Measurements from ENCODE around the gene PCDH9. TPM values are rescaled to one million over a fixed set of nuclear protein-coding genes. Genes with fewer than 3 reads are reported as not detected.

The PCDH9 gene
- total RNA-seq, 1 donor from 2014 or later: 17.1 TPM

- DNase-seq (ENCODE audit: low spot score): no peak
- intact Hi-C loops (cut with DNase I): no loop called here
These were observed 686.4 kb downstream of the PCDH9 start for GRCh38 chr13:66543780-66544179.

- DNase-seq (ENCODE audit: low spot score): no peak
- intact Hi-C loops (cut with DNase I): no loop called here
These were observed 692.7 kb downstream of the PCDH9 start for GRCh38 chr13:66537417-66537816.

DNA sequence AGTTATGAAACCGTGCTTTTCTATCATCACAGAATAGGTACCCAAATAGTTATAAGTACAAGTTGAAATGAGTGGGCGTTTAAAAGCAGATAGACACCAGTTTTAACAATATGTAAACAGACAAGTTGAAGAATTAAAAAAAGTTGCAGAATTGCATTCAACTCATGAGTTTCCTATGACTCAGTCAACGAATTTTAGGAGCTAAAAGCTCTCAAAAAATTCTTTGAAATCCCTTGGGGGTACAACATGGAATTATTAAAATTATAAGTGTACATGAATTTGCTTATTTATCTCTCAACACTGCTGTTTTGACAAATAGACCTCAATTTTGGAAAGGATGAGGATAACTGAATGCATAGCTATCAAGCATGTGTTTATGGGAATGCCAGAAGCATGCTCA lies 693.4 kb downstream of the PCDH9 start:
- intact Hi-C loops (cut with DNase I): no loop called here
- no peak for DNase-seq (ENCODE audit: low spot score)

GRCh38 chr13:66534561-66534960 lies 695.6 kb downstream of the PCDH9 start:
- intact Hi-C loops (cut with DNase I): no loop called here

GRCh38 chr13:66532845-66533244 lies 697.3 kb downstream of the PCDH9 start:
- DNase-seq (ENCODE audit: low spot score): no peak
- intact Hi-C loops (cut with DNase I): no loop called here

More at GRCh38 chr13:66534561-66534960, 695.6 kb downstream of the PCDH9 start:
- no peak for DNase-seq (ENCODE audit: low spot score)

DNA sequence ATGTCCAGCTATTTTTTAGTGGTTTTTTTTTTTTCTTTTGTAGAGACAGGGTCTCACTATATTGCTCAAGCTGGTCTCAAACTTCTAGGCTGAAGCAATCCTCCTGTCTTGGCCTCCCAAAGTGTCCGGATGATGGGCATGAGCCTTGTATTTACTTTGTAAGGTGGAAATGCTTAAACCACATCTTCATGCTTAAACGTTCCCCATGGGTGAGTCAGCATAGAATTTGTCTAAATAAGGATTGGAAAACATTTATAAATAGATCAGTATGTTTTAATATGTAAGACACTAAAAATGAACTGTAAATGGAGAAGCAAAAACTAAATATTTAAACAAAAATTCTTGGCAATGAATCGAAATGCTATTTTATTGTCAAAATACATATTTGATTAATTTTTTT lies 698.0 kb downstream of the PCDH9 start:
- DNase-seq (ENCODE audit: low spot score): no peak
- intact Hi-C loops (cut with DNase I): no loop called here

- no peak for DNase-seq (ENCODE audit: low spot score)
- intact Hi-C loops (cut with DNase I): no loop called here
These were observed 699.5 kb downstream of the PCDH9 start for GRCh38 chr13:66530686-66531085.

- DNase-seq (ENCODE audit: low spot score): no peak
- intact Hi-C loops (cut with DNase I): no loop called here
These were observed 700.0 kb downstream of the PCDH9 start for GRCh38 chr13:66530158-66530557.

DNA sequence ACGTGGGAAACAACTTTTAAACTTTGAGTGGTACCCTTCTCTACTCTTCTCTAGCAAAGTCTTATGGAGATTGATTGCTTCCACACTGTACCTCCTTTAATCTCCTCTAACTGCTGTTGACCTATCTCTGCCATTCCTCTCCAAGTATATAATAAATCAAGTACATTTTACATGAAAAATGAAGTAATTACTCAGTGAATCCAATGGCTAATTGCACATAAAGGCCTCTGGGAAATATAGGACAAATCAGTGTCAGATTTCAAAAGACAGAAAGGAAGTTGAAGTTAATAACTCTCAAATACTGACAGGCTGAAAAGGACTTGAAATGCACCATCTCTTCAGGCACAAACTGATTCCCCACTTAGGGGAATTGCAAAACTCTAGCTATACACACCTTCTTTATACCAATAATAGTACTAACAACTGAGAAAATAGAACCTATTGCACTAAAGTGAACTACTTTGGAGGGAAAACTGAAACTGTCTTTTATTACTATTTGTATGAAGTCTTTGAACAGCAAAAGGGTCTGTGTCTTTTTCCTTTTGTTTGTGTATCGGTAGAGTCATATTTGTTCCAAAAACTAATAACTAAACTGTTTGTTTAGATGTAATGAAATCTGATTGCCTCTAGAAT lies 701.1 kb downstream of the PCDH9 start:
- intact Hi-C loops (cut with DNase I): no loop called here

GRCh38 chr13:66528180-66528579 lies 702.0 kb downstream of the PCDH9 start:
- intact Hi-C loops (cut with DNase I): no loop called here
- DNase-seq (ENCODE audit: low spot score): no peak

More for the DNA sequence above, 701.1 kb downstream of the PCDH9 start:
- DNase-seq (ENCODE audit: low spot score): no peak

DNA sequence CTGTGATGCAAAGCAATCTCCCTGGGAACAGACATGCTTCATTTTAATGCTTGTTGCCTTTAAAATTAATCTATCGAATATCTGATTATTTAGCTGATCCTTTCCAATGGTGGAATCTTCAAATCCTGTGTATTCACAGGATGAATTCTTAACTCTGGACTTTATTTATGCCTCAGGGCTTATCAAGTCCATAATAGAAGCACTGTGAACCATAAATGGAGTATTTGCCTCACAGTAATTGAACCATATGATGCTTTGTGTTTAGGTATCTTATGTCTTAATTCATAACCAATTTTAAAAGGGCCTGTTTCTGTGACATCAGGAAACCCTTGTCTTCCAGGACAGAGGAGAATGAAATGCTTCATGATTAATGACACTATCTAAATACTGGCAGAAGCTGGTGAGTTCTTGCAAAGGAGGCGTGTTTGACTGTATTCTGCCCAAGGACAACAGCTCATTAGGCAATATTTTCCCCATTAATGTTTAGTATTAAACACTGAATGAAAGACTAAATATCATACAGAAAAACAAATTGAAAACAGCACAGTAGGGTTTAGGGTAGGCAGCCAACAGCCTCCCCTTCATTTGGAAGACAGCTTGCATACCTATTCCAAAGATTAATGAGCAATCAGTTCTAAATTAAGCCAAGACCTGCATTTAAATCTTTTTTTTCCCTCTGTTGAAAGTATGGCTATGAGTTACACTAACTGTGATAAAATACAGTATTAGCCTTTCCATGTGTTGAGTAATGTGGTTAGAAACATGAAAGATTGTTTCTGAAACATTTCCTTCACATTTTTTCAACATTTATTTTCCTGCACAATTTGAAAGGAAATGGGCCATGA lies 709.4 kb downstream of the PCDH9 start:
- DNase-seq (ENCODE audit: low spot score): no peak
- intact Hi-C loops (cut with DNase I): no loop called here

- intact Hi-C loops (cut with DNase I): no loop called here
- DNase-seq (ENCODE audit: low spot score): no peak
These were observed 710.9 kb downstream of the PCDH9 start for GRCh38 chr13:66519259-66519658.

DNA sequence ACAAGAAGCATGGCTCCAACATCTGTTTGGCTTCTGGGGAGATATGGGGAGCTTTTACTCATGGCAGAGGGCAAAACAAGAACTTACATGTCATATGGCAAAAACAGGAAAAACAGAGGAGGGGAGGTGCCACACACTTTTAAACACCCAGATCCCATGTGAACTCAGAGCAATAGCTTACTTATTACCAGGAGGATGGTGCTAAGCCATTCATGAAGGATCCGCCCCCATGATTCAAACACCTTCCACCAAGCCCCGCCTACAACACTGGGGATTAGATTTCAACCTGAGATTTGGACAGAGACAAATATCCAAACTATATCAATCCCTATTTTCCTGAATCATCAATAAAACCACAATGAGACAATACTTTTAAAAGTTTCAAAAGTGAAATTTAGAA lies 712.1 kb downstream of the PCDH9 start:
- DNase-seq (ENCODE audit: low spot score): no peak
- intact Hi-C loops (cut with DNase I): no loop called here

- intact Hi-C loops (cut with DNase I): no loop called here
- DNase-seq (ENCODE audit: low spot score): no peak
These were observed 716.4 kb downstream of the PCDH9 start for GRCh38 chr13:66513728-66514127.

DNA sequence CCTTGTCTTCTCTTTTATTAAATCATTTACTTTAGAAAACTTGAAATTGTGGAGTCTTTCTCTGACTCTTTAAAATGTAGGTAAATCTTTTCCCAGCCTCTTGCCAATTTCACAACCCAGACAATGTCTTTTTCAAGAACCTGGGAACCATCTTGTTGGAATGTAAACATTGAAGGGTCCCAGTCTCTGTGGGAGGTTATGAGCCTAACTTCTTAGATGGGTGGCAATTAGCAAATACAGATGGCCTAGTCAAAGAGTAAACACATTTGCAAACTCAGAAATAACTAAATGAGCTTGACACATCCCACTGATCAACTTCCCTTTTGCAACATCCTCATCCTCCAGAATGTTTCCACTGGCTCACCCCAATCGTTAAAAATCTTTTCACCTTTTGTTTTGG lies 721.0 kb downstream of the PCDH9 start:
- intact Hi-C loops (cut with DNase I): no loop called here
- no peak for DNase-seq (ENCODE audit: low spot score)

GRCh38 chr13:66508153-66508909 lies 721.8 kb downstream of the PCDH9 start:
- no peak for DNase-seq (ENCODE audit: low spot score)
- intact Hi-C loops (cut with DNase I): no loop called here

- DNase-seq (ENCODE audit: low spot score): no peak
- intact Hi-C loops (cut with DNase I): no loop called here
These were observed 723.2 kb downstream of the PCDH9 start for GRCh38 chr13:66506979-66507378.

- no peak for DNase-seq (ENCODE audit: low spot score)
- intact Hi-C loops (cut with DNase I): no loop called here
These were observed 723.9 kb downstream of the PCDH9 start for GRCh38 chr13:66506051-66506777.

GRCh38 chr13:66503890-66504289 lies 726.2 kb downstream of the PCDH9 start:
- intact Hi-C loops (cut with DNase I): no loop called here

GRCh38 chr13:66501181-66501580 lies 729.0 kb downstream of the PCDH9 start:
- intact Hi-C loops (cut with DNase I): no loop called here
- DNase-seq (ENCODE audit: low spot score): no peak

More at GRCh38 chr13:66503890-66504289, 726.2 kb downstream of the PCDH9 start:
- DNase-seq (ENCODE audit: low spot score): no peak
